NCI-H69 (cell line): ENCODE data around the gene TRERF1.

Experiments used
- DNase-seq: peaks from one replicate; lab custom pipeline; 2025; lab: John Stamatoyannopoulos, UW

The TRERF1 gene

DNA sequence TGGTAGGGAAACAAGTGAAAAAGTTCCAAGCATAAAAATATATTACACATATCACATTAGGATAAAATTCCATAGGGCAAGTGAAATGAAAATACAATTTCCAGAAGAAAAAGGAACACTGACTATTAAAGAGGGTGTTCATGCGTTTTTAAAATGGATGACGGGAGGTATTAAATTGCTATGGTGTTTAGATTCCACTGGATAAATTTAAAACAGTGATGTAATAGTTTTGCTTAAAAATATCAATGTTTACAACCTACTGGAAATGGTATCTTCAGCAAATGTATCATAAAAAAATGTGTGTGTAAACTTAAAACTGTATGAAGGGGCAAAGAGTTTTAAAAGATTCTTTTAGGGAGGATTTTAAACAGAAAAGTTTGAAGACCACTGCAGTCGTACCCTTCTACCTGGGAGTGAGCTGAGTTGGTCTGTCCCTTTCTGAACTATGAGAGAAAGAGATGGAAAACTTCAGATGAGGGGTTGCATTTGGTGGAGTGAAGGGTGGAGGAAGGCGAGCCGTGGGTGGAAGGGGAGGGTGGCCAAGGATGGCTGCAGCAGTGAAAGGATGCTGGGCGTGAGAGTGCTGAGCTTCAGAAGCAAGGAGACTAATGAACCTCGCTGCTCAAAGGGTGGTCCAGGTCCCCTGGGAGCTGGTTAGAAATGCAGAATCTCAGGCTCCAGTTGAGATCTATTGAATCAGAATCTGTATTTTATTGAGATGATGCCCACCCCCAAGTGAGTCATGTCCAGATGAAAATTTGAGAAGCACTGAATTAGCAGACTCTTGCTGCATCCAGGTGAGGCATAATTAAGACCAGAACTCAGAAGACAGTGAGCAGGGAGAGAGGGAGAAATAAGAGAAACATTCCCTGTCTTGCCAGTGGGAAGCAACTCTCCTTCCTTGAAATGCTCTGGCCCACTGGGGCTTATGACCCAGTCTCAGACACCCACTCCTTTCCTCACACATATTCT, 179.6 kb downstream of the TRERF1 start:
- no peak for DNase-seq

DNA sequence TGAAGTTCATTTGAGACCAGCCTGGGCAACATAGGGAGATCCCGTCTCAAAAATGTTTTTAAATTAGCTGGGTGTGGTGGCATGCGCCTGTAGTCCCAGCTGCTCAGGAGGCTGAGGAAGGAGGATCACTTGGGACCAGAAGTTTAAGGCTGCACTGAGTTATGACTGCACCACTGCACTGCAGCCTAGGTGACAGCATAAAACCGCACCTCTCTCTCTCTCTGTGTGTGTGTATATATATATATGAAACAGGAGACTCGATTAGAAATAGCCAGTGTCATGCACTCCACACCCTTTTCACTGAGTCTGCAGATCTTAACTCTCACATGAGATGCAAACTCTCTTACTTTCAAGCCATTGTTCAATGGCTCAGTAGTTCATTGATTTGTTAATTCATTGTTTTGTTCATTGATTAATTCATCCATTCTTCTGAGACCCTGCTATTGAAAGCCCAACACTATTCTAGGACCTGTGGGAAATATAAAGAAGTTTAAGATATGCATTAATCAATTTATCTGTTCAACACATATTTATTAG, 181.7 kb downstream of the TRERF1 start:
- no peak for DNase-seq

- no peak for DNase-seq
Measured at GRCh38 chr6:42269553-42269952, 182.2 kb downstream of the TRERF1 start.

- DNase-seq: no peak
Measured at GRCh38 chr6:42268835-42269204, 182.9 kb downstream of the TRERF1 start.

DNA sequence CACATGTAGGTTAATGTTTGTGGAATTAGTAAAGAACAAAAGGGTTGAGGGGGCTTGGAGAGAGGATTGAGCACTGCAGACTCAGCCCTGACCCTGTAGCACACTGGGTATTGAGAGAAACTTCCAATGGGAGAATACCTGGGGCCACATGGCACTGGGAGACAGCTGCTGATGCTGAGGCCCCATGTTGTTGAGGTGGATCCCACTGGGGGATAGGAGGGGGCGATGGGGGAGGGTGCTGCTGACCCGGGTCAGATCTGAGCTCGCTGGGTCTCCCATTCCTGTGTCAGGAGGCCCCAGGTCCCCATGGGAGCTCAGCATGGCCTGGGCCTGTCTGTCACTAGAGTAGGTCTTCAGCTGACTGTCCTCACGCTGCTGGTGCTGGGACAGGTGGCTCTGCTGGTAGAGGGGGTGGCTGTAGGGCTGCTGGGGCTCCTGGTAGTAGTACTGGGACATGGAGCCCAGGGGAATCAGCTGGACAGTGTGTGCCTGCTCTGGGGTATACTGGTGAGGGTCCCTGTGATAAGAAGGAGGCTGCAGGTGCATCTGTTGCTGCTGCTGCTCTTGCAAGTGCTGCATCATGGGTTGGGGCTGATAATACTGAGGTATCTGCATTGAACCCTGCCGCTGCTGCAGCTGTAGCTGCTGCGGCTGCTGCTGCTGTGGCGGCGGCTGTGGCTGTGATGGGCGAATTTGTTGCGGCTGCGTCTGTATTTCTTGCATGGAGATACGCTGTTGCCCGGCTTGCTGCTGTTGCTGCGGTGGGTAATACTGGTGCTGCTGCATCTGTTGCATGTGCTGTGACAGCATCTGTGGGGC, 183.5 kb downstream of the TRERF1 start:
- DNase-seq: no peak

- no peak for DNase-seq
Measured at GRCh38 chr6:42266538-42266937, 185.2 kb downstream of the TRERF1 start.

GRCh38 chr6:42264852-42265390, 186.8 kb downstream of the TRERF1 start:
- no peak for DNase-seq

GRCh38 chr6:42264162-42264851, 187.4 kb downstream of the TRERF1 start:
- no peak for DNase-seq

DNA sequence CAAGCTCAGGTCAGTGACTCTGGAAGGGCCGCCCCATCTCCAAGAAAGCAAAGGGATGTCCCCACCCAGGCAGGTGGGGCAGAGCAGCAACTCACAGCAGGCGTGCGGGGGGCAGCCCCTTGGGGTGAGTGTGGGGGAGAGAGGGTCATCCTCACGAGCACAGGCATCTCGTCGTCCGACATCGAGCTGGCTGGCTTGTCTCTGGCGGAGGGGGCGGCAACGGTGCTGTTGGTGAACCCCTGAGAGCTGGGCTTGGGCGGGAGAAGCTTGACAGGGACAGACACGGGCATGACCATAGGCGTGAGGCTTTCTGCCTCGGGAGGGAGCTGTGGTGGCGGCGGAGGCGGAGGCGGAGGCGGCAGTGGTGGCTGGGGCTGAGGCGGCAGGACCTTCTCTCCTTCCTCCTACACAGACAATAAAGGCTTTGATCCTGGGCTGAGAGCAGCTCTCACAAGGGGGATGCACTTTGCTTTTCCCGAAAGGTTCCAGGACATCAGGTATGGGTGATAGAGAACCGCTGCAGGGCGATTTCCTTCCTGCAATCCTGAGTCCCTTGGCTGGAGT, 188.5 kb downstream of the TRERF1 start:
- DNase-seq: no peak

- peak; percentile 61 for DNase-seq
Measured at GRCh38 chr6:42260972-42261371, 190.8 kb downstream of the TRERF1 start.

DNA sequence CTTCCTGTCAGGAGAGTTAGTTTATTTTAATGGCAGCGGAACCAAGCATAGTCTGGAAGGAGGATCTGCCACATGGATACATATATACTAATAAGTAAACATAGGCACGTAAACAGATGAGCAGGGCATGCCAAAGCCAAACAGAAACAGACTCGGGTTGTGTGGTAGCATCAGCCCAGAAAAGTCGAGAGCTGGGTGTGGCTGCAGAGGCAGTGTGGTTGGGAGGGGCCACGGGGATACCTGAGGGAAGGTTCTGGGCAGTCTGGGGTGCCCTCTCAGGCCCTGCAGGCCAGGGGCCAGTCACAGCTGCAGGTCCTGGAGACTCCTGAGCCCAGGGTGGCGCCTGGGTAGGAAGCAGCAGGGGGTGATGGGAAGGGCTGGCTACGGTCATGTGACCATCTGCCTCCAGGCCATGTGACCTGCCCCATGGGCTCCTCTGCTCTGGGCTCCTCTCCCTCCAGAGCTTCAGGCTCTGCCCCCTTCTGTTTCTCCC, 191.3 kb downstream of the TRERF1 start:
- peak; percentile 56 for DNase-seq

GRCh38 chr6:42259841-42260395, 191.8 kb downstream of the TRERF1 start:
- peak; percentile 66 for DNase-seq

DNA sequence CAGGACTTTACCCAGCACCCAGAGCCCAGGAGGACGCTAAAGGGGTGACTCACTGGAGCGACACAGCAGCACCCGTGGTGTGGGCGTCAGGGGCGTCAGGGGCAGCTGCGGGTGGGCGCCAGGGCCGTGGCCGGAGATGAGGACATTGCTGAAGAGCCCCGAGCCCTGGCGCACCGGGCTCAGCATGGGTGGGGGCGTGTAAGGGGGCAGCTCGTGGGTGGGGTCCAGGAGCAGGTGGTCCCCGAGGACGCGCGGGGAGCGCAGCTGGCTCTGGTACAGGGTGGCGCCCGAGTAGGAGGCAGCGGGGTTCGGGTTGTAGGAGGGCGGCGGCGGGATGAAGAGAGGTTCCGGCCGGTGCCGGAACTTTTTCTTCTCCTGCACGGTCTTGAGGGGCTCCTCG, 192.4 kb downstream of the TRERF1 start:
- no peak for DNase-seq

DNA sequence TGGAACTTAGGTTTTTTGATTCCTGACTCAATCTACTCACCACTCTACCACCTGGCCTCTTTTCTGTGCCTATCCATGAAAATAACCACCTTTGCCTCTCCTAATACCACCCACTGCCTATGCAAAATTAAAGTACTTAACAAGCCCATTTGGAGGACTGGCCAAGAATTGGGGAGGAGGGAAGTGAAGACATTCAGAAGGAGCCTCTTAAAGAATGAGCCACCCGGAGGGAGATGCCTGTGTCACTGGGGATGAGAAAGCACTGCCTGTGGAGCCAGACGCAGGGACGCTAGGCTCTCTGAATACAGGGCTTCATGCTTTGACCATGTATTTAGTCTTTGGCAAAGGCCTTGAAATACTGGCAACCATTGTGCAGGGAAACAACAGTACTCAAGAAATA, 194.1 kb downstream of the TRERF1 start:
- peak; percentile 29 for DNase-seq

DNA sequence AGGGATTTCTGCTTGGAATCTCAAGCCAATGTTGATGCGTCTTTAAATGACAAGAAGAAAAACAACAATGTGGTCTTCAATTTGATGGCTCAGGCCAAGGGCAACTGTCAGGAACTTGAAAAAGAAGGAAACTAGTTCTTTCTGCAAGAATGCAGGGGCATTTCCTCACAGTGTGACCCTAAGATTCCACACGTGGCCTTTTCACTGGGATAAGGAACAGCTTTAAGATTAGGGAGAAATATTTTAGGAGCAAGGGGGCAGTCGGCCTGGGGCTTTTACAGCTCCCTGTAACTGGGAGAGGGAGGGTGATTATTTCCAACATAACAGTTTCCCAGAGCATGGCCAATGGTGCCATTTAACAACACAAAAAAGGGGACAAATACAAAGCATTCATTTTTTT, 194.7 kb downstream of the TRERF1 start:
- no peak for DNase-seq

- no peak for DNase-seq
Measured at GRCh38 chr6:42255050-42255449, 196.7 kb downstream of the TRERF1 start.

DNA sequence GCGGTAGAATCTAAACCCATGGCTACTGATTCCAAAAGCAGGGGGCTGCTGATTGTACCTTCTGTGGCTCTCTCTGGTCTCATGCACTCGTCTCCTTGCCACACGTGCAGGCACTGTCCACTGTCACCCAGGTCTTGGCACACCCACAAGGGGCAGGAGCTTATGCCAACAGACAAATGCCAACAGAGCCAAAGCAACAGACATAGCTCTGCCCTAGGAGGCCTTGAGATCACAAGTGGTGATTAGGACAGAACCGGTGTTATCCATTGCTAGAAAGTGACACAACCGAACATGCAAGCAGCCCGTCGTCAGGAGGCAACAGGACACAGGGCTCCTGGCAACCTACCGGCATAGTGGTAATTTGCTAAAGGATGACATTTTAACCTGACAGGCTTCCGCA, 197.2 kb downstream of the TRERF1 start:
- DNase-seq: no peak

GRCh38 chr6:42251911-42252637, 199.7 kb downstream of the TRERF1 start:
- DNase-seq: peak; percentile 96

- DNase-seq: no peak
Measured at GRCh38 chr6:42251500-42251899, 200.2 kb downstream of the TRERF1 start.

DNA sequence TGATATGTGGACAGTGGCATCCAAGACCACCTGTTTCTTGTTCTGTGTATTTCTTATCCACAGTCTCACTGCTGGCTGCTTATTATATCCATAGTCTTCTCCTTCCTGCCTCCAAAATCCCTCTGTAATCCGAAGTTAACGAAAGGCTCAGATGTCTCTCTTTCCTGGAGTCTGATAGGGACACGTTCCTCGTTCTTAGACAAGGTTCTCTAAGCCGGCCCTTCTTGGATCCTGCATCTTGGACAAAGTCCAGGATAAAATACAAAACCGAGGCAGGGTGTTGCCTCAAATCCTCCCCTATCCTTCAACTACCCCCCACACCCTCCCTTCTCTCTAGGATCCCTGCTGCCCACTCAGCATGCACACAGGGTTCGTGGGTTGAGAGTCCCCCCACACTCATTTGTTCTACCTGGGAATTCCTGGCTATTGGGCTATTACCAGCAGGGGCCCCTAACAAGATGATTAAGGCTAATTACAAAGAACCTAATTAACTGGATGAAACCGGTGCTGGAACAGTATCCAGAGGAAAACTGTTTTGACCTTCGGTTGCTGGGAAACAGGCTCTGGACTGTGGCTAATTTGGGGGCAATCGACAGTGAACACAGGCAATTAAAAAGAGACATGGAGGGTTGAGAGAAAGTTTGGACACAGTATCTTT, 201.3 kb downstream of the TRERF1 start:
- peak; percentile 98 for DNase-seq
